HepG2 (cell line): ENCODE data around the gene EPHA5. TPM values are rescaled to one million over a fixed set of nuclear protein-coding genes. Genes with fewer than 3 reads are reported as not detected.

Experiments
- ATAC-seq: fragments of 200-7000 bp; cut with Tn5 transposase; 3 replicates; pipeline ENCODE4 v1.9.1; 2020; ENCODE audit warnings: mild to moderate bottlenecking, moderate library complexity
- BruUV-seq: library from RNA; stranded (reverse); fragments of 400-500 nt; replicated peaks from 2 replicates; lab custom pipeline; 2021; lab: Mats Ljungman, UMichigan
- CTCF ChIA-PET: fragments of 300-600 bp; formaldehyde crosslinking; extraction: SDS; loops from one replicate; lab custom pipeline; 2021; ENCODE audit warnings: low total read pairs, inconsistent platforms, low intra/inter-chr PET ratio; lab: Yijun Ruan, JAX
- POLR2A ChIA-PET: fragments of 350-600 bp; sonication (Branson Sonifier 250); formaldehyde crosslinking; loops from one replicate; lab custom pipeline; 2020; ENCODE audit warnings: antibody characterized with exemption, inconsistent platforms; lab: Yijun Ruan, JAX
- DNase-seq: peaks from one replicate; pipeline ENCODE4 v3.0.0-alpha.2; 2015; ENCODE audit warnings: low spot score
- FAIRE-seq: peaks from 3 replicates; lab custom pipeline; 2011; peaks lifted over from hg19 to GRCh38; lab: Jason Lieb, UNC
- H2AFZ ChIP-seq: one replicate; pipeline ENCODE4 v1.6.1; 2011; ENCODE audit warnings: low read length, inconsistent platforms
- H3K27ac ChIP-seq: fragments of 300-600 bp; 3 replicates; pipeline ENCODE4 v1.8.0; 2011; ENCODE audit warnings: mixed run types, mild to moderate bottlenecking, mixed read lengths, low read length, inconsistent platforms; ENCODE audit not compliant: insufficient read depth; ENCODE audit errors: extremely low read length
- H3K27me3 ChIP-seq, 2 experiments: fragments of 200-600 bp in 1 of 2; 2 replicates in 1 of 2; 3 replicates in 1 of 2; pipeline versions ENCODE4 v1.6.0 to v1.8.0; 2011; ENCODE audit warnings: low read length in 2 of 2, mild to moderate bottlenecking in 2 of 2, moderate library complexity in 2 of 2, inconsistent platforms in 1 of 2; ENCODE audit not compliant: insufficient read depth in 2 of 2, control insufficient read depth in 1 of 2
- H3K36me3 ChIP-seq, 2 experiments: fragments of 200-600 bp in 1 of 2; replicated peaks in 1 of 2; 2 replicates in 1 of 2; 3 replicates in 1 of 2; pipeline versions ENCODE4 v1.5.1 to v1.8.0; 2011; ENCODE audit warnings: low read length in 2 of 2, inconsistent platforms in 1 of 2; ENCODE audit not compliant: insufficient read depth in 2 of 2, control insufficient read depth in 1 of 2
- H3K4me1 ChIP-seq: 2 replicates; pipeline ENCODE4 v1.5.1; 2012; ENCODE audit warnings: low read length, inconsistent platforms; ENCODE audit not compliant: insufficient read depth
- H3K4me2 ChIP-seq: 2 replicates; pipeline ENCODE4 v1.6.0; 2011; ENCODE audit warnings: low read depth, low read length, inconsistent platforms
- H3K4me3 ChIP-seq, 3 experiments: fragments of 200-600 bp in 1 of 3; sonication (generic), shearing (Covaris generic) in 1 of 3; replicated peaks in 1 of 3; 2 replicates each; pipeline ENCODE4 v1.5.1; 2011 to 2016; ENCODE audit warnings: low read length in 3 of 3, inconsistent platforms in 2 of 3, low read depth in 2 of 3, mild to moderate bottlenecking in 2 of 3, control low read depth in 1 of 3, mixed read lengths in 1 of 3; ENCODE audit not compliant: insufficient read depth in 1 of 3
- H3K79me2 ChIP-seq: one replicate; pipeline ENCODE4 v1.6.1; 2011; ENCODE audit warnings: low read length, inconsistent platforms; ENCODE audit not compliant: insufficient read depth
- H3K9ac ChIP-seq: 2 replicates; pipeline ENCODE4 v1.6.0; 2011; ENCODE audit warnings: mild to moderate bottlenecking, low read depth, low read length, inconsistent platforms; ENCODE audit not compliant: insufficient read depth
- H3K9me3 ChIP-seq: 2 replicates; pipeline ENCODE4 v1.5.1; 2012; ENCODE audit warnings: mild to moderate bottlenecking, low read length
- H4K20me1 ChIP-seq: 2 replicates; pipeline ENCODE4 v1.6.0; 2011; ENCODE audit warnings: inconsistent platforms, mild to moderate bottlenecking, low read length, moderate library complexity; ENCODE audit not compliant: insufficient read depth
- ATM ChIP-seq: fragments of 450-650 bp; IDR thresholded peaks from 2 replicates; pipeline ENCODE4 v1.7.1; 2017; ENCODE audit warnings: mild to moderate bottlenecking, borderline replicate concordance
- CHD2 ChIP-seq: IDR thresholded peaks from 2 replicates; pipeline ENCODE4 v1.6.1; 2011; ENCODE audit warnings: low read depth, low read length, improper control_type of control experiment
- ELF4 ChIP-seq: sonication (generic); formaldehyde crosslinking; IDR thresholded peaks from 2 replicates; pipeline ENCODE4 v1.5.0; 2020; ENCODE audit warnings: missing genetic modification reagents, mild to moderate bottlenecking, moderate library complexity, borderline replicate concordance
- FOXC1 ChIP-seq: sonication (generic); formaldehyde crosslinking; IDR thresholded peaks from 2 replicates; pipeline ENCODE4 v1.8.0; 2022; ENCODE audit warnings: mild to moderate bottlenecking, missing genetic modification reagents, borderline replicate concordance
- MAFG ChIP-seq: sonication (generic); formaldehyde crosslinking; IDR thresholded peaks from 2 replicates; pipeline ENCODE4 v1.5.1; 2020; ENCODE audit warnings: mild to moderate bottlenecking, missing genetic modification reagents
- MIXL1 ChIP-seq: IDR thresholded peaks from 2 replicates; pipeline ENCODE4 v1.6.1; 2016
- RARG ChIP-seq: sonication (generic); formaldehyde crosslinking; IDR thresholded peaks from 2 replicates; pipeline ENCODE4 v1.4.0; 2020; ENCODE audit warnings: low read depth, mild to moderate bottlenecking, missing genetic modification reagents
- SMC3 ChIP-seq: IDR thresholded peaks from 2 replicates; pipeline ENCODE4 v1.6.1; 2011; ENCODE audit warnings: low read length, improper control_type of control experiment
- ZNF34 ChIP-seq: sonication (generic); formaldehyde crosslinking; IDR thresholded peaks from 2 replicates; pipeline ENCODE4 v1.4.0; 2020; ENCODE audit warnings: mild to moderate bottlenecking, missing genetic modification reagents, borderline replicate concordance
- ZNF350 ChIP-seq: sonication (generic); formaldehyde crosslinking; IDR thresholded peaks from 2 replicates; pipeline ENCODE4 v1.4.0; 2020; ENCODE audit warnings: mild to moderate bottlenecking, low read depth, missing genetic modification reagents, borderline replicate concordance
- ZNF7 ChIP-seq: IDR thresholded peaks from 2 replicates; pipeline ENCODE4 v1.6.1; 2016; ENCODE audit warnings: missing biosample characterization, missing genetic modification reagents
- ZNF777 ChIP-seq: sonication (generic); formaldehyde crosslinking; IDR thresholded peaks from 2 replicates; pipeline ENCODE4 v1.4.0; 2020; ENCODE audit warnings: missing genetic modification reagents
- ZNF883 ChIP-seq: sonication (generic); formaldehyde crosslinking; IDR thresholded peaks from 2 replicates; pipeline ENCODE4 v1.5.1; 2020; ENCODE audit warnings: mild to moderate bottlenecking, missing genetic modification reagents; ENCODE audit errors: not compliant biosample characterization
- WGBS: methylation state at CpG from one replicate; pipeline ENCODE4 v1.1.6; 2017; ENCODE audit warnings: low lambda C conversion rate; 5-methylcytosine and 5-hydroxymethylcytosine counted together
- in situ Hi-C: cut with HindIII; loops from 2 replicates; pipeline ENCODE4 v1.10.0; 2017; ENCODE audit warnings: low pct_unique_long_range_greater_than_20kb; ENCODE audit not compliant: extremely low pct_ligation_motif_present
- intact Hi-C: fragments of 100-400 bp; cut with micrococcal nuclease; formaldehyde crosslinking; loops from one replicate; pipeline ENCODE4 v1.10.0; 2022; ENCODE audit not compliant: unreplicated experiment
- polyA plus RNA-seq, 8 experiments: library from polyadenylated mRNA; depleted of rRNA in 3 of 8; stranded (reverse) in 7 of 8; unstranded in 1 of 8; fragments of >200 nt; fragmentation: Illumina TruSeq in 4 of 8; extraction: Trizol in 4 of 8; gene quantifications; 2 replicates each; pipeline versions ENCODE4 v1.2.1 to v1.2.3, GENCODE V29; 2011 to 2016; ENCODE audit warnings: low read depth in 4 of 8, missing spikeins in 1 of 8, mixed read lengths in 1 of 8; ENCODE audit not compliant: insufficient read depth in 1 of 8
- total RNA-seq, 5 experiments: library from RNA; depleted of rRNA; stranded (reverse); fragments of >200 nt; fragmentation: Illumina TruSeq; extraction: Trizol; gene quantifications; 2 replicates each; pipeline ENCODE4 v1.2.3, GENCODE V29; 2016; ENCODE audit warnings: low read depth in 1 of 5
- TF ChIP-seq, protein P1 (sequence below): sonication (generic); formaldehyde crosslinking; IDR thresholded peaks from 2 replicates; pipeline ENCODE4 v1.5.1; 2020; ENCODE audit warnings: missing genetic modification reagents, mild to moderate bottlenecking, borderline replicate concordance
- TF ChIP-seq, protein P2 (sequence below): sonication (generic); formaldehyde crosslinking; IDR thresholded peaks from 2 replicates; pipeline ENCODE4 v1.5.0; 2020; ENCODE audit warnings: mild to moderate bottlenecking, missing genetic modification reagents

Gene EPHA5
- total and polyA plus RNA-seq, 2 of the 13 experiments (the other 11 are each of a cell fraction or from before 2014, with no cell fraction given): not detected

DNA sequence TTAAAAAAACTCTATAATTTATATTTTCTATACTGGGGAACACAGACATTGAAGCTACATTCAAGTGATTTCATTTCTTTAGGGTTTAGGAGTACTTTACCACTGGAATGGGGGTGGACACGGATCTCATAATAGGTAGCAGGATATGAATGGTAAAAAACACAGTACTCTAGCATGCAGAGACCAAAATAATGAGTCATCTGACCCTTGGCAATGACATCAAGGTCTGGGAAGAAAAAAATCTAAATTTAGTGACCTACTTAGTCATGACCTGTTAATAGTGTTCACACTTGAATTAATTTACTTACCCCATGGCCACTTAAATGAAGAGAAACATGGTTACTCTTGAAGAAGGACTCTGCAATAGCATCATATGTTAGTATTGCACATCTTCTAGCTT lies 187.9 kb downstream of the EPHA5 start:
- CTCF ChIA-PET: no interaction called here
- Histone ChIP-seq H3K4me2 (no peak overlapping the region), H3K9ac (no peak overlapping the region), H2AFZ (no peak overlapping the region), H4K20me1 (no peaks in the 10 kb centered on the region), H3K4me1 (no peaks in the 10 kb centered on the region), H3K79me2 (no peaks in the 10 kb centered on the region), H3K36me3 (no peaks in the 10 kb centered on the region), H3K4me3 (no peak overlapping the region), H3K27ac (no peak overlapping the region)
- in situ Hi-C loops: no loop called here
- POLR2A ChIA-PET: no interaction called here
- ATAC-seq (no peak), DNase-seq (no peak)
- intact Hi-C loops: no loop called here
- TF ChIP-seq MAFG (CRISPR knock-in tag) (no peak), FOXC1 (no peak), ZNF7 (no peak), CHD2 (no peak), ELF4 (CRISPR knock-in tag) (no peak), RARG (CRISPR knock-in tag) (no peak), ZNF883 (CRISPR knock-in tag) (no peak), MIXL1 (CRISPR knock-in tag) (no peak), ZNF350 (CRISPR knock-in tag) (no peak), ATM (no peak), SMC3 (no peak), ZNF777 (CRISPR knock-in tag) (no peak), ZNF34 (CRISPR knock-in tag) (no peak)
- TF ChIP-seq, protein P1, sequence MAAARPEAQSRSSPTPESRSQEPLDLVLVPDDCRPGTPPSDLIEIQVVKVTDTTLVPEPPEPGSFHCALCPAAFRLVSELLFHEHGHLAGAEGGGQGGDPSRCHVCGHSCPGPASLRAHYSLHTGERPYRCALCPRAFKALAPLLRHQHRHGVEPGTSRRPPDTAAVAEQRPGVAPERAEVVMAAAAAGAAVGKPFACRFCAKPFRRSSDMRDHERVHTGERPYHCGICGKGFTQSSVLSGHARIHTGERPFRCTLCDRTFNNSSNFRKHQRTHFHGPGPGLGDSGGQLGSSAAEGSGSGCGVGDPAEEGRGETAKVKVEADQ (CRISPR knock-in tag): no peak
- TF ChIP-seq, protein P2, sequence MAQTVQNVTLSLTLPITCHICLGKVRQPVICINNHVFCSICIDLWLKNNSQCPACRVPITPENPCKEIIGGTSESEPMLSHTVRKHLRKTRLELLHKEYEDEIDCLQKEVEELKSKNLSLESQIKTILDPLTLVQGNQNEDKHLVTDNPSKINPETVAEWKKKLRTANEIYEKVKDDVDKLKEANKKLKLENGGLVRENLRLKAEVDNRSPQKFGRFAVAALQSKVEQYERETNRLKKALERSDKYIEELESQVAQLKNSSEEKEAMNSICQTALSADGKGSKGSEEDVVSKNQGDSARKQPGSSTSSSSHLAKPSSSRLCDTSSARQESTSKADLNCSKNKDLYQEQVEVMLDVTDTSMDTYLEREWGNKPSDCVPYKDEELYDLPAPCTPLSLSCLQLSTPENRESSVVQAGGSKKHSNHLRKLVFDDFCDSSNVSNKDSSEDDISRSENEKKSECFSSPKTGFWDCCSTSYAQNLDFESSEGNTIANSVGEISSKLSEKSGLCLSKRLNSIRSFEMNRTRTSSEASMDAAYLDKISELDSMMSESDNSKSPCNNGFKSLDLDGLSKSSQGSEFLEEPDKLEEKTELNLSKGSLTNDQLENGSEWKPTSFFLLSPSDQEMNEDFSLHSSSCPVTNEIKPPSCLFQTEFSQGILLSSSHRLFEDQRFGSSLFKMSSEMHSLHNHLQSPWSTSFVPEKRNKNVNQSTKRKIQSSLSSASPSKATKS (CRISPR knock-in tag): no peak
- TF ChIP-seq, all 625 proteins: peak for 0
- BruUV-seq: no TSS peak
- WGBS: 0% methylated on average over 1 of the region's 1 CpG
- Histone ChIP-seq H3K9me3 (no peaks in the 10 kb centered on the region), H3K27me3 (no peaks in the 10 kb centered on the region)
- FAIRE-seq: no peak
